ENCODE results near the gene ANXA5.

Gene ANXA5

DNA sequence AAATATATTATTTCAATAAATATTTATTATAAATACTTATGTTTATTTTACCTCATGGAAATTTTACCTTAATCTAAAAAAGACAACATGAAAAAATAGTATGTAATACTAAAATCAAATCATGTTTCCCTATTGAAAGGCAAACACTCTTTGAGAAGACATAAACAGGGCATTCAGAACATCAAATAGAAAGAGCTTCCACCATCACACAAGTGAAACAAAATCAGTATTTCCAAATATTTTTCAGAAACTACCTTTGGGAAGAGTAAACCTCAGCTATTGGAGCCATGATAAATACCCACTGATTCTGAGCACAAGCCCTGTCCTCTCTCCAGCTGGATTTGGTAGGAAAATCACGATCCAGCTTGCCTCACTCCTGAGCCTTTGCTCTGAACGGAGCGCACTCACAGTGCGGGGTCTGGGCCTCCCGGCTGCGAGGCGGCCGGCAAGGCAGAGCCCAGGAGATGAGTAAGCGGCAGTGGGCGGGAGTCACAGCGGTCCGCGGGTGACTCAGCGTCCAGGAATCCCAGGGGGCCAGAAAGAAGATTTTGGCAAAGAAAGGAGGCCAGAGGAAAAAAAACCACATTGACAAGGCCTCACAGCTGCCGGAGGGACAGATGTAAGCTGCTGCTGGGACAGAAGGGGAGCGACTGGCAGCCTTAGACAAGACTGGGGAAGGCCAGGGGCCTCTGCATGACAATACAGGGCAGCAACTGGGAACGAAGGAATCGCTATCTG is 14.7 kb upstream of the ANXA5 start:
- DNase-seq = peak; percentile 90

DNA sequence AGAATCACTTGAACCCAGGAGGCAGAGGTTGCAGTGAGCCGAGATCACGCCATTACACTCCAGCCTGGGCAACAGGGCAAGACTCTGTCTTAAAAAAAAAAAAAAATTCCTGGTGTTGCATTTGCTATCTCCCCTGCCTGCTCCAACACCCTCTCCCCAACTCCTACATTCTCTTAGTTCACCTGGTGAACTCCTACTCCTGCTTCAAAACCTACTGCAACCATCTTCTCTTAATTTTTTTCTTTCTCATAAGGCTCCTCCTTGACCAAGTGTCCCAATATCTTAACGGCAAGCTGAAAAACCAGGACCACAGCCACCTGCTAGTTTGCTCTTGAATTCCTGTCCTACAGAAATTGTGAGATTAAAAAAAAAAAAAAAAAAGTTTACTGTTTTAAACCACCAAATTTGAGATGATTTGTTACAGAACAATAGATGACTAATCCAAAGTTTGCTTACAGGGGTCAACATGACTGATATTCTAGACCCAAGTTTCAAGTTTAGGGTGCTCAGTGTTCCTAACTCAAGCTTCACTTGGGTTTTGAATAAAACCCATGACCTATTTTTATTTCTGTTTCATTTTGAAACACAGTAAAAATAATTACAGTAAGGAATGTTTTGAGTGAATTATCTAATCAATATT is 13.1 kb upstream of the ANXA5 start:
- no peak for DNase-seq

DNA sequence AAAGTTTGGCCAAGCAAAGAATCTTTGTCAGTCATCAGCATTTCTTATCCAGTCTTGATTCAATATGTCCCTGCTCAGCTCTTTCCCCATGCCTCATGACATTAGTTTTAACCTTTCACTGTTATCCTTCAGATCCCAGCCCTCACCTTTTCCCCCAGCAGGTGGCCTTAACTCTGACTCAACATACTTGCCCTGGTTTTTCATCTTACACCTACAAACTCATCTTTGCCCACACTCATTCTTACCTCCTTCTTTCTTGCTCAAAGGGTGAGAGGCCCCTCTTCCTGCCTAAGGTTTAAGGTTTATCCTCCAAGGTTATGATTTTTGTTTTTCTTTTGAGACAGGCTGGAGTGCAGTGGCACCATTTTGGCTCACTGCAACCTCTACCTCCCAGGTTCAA is 10.6 kb upstream of the ANXA5 start:
- DNase-seq = no peak

DNA sequence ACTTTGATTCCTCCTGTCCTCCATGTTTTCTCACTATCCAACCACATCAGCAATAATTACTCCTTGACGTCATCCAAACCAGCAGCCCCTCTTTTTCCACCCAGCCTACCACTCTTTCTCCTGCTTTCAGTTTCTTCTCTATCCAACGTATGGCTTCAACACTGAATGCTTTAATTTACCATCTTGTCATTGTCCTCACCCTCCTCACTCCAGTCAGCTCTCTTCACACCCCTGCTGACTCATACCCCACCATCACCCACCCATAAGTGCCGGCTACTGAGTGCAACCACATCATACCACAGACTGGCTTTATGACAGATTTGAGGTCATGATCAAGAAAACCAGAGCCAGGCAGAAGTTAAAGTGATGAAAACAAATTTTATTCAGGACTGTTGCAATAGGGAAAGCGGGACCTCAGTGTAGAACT is 9.8 kb upstream of the ANXA5 start:
- DNase-seq = no peak

DNA sequence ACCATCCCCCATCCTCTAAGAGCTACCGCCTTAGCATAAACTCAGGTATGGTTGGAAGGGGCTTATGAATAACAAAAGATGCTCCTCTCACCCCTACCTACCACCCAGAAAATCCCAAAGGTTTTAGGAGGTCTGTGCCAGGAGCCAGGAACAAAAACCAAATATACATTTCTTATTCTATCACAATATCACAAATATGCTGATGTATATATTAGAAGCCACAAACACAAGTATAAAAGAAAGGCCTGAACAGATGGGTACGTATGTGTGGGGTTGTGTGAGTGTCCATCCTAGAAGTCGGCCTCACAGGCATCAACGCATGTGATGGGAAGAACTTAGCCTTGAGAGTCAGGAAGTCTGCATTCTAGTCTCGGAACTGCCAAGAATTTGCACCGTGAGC is 8.7 kb upstream of the ANXA5 start:
- DNase-seq = no peak

DNA sequence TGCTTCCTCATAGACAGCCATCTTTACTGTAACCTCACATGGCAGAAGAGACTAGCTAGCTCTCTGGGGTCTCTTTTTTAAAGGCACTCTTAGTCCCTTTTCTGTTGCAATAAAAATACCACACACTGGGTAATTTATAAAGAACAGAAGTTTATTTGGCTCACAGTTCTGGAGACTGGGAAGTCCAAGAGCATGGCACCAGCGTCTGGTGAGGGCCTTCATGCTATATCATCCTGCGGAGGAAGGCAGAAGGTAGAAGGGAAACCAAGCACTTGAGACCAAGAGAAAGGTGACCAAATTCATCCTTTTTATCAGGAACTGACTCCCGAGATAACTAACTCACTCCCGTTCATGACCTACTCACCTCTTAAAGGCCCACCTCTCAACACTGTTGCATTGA is 5.4 kb upstream of the ANXA5 start:
- DNase-seq = no peak

DNA sequence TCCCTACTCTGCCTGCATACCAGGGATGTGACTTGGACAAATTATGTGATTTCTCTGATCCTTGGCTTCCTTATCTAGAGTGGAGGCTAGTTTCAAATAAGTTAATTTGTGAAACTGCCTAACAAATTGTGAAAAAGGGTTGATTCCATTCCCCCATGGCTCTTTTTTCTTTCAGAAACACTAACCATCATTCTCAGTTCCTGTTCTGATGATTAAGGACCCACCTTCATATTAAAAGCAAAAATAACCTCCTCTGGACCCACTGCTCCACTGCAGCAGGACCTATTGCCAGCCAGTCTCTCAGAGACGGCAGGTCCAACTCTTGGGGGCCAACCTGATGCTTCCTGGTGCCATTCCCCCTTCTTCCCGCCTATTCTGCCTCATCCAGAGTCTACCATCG is 4.5 kb upstream of the ANXA5 start:
- DNase-seq = no peak

DNA sequence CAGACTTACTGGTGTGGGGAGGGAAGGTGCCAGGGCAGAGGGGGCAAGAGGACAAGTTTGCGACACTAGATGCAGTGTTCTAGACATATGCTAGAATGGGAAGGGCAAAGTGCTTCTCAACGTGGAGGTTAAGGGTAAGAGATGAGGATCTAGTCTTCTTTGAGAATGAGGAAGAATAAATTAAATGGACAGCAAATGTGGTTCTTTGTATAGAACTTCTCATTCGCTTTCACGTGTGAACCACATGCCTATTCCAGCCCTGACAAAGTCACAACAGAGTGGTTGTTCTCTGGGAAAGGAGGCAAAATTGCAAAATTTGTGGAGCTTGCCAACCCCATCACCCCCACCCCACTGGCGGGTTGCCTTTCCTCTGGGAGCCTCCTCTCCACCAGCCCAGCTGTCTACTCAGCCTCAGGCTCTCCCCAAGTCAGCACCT is 1.5 kb upstream of the ANXA5 start:
- DNase-seq = no peak

DNA sequence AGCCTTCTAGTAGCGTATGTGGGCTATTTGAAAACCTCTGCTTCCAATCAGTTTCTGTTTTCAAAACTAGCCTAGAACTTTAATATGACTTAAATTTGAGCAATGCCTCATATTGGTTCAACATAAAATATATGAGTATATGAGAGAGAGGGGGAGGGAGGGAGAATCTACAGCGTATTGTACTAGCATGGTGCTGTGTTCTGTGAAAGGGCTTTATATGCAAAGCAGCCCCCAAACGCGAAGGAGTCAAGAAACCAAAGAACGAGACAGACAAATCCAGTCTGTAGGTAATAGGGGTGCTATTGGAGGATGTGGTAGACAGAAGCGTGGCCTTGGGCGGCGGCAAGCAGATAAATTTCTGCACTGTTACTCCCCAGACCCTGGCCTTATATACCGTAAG is 784 bp upstream of the ANXA5 start:
- DNase-seq = no peak

DNA sequence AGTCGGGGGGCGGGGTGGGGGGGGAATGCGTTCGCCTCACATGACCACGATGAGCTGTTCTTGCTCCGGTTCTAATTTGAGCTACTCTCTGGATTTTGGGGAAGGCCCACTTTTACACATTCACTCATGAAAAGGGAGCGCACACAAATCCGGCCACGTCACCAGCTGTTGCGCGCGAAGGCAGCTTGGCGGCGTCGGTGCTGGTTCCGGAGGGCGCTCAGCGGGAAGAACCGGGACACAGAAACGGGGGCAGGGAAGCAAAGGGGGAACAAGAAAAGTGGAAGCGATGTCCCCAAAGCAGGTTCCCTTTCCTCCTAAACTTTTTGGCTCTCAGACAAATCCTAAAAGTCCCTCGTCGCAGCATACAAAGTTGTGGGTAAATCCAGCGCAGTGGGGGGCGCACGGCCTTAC is 605 bp downstream of the ANXA5 start:
- DNase-seq = peak; percentile 59

DNA sequence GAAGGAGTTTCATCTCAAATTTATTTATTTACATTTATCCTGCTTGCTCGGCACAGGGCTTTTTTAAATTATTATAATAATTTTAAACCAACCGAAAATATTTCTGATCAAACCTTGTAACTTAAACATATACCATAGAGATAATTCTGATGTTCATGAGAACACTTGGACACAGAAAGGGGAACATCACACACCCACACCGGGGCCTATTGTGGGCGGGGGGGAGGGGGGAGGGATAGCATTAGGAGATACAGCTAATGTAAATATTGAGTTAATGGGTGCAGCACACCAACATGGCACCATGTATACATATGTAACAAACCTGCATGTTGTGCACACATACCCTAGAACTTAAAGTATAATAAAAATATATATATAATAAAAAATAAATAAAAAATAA is 2.9 kb downstream of the ANXA5 start:
- DNase-seq = no peak

DNA sequence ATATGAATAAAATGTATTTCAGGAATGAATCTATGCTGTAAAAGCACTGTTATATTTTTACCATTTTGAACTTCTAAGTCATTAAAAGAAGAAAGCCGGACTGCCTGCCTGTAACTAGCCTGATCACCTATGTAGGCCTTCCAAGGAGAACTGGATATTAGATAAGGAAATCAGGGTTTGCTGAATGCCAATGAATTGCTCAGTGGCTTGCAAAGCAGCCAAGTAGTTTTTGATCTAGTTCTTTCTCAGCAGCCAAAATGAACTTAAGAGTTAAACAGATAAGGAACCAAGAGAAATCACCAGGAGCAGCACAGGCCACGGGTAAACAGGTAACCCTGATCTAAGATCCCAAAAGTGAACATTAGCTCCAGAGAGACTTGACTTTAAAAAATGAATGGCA is 3.3 kb downstream of the ANXA5 start:
- no peak for DNase-seq

DNA sequence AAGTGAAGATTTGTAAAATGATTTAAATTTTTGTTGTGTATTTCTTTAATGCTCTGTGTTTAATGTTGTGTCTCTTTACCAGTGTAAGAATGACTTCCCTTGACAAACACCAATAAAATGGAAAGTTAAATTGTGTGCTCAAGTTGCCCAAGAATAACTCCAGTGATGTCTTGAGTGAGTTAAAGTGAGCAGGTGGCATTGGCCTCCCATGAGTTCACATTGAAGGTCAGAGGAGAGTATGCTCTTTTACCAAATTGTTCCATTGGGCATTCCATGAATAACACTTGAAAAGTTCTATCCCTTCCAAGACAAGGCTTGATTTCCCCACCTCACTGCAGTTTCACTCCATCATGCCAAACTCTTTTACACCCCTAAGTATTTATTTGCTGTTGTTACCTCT is 4.5 kb downstream of the ANXA5 start:
- no peak for DNase-seq

DNA sequence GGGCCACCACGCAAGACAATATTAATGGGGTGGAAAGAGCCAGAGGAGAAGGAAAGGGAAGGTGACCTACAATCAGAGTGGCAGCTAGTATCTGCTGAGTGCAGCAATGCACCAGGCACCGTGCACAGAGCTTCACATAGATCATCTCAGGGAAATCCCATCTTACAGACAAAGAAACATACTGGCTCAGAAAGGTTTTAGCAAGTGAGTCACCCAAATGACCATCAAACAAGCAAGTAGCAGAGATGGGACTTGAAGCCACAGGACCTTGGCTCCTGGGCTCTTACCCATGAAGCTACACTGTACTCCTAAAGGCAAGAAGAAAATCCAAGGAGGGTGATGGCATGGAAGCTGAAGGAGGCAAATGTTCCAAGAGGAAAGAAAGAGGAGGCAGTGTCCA is 6.8 kb downstream of the ANXA5 start:
- DNase-seq = peak; percentile 57

DNA sequence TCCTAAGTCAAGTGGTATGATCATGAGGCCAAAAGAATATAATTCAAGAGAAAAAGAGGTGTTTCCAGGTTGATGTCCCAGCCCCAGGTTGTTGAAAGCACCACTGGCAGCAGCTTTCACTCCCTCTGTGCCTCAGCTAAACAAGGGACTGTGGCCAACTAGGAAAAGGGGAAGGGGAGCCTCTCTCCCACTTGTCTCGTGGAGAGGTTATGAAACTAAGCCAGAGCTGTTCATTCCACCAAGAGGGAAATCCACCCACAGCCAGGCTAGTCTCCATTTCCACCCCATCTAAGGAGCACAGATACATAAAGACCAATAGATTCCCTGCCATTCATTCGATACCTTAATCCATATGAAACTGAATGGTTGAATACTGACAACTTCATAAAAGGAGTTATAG is 8.1 kb downstream of the ANXA5 start:
- DNase-seq = no peak

DNA sequence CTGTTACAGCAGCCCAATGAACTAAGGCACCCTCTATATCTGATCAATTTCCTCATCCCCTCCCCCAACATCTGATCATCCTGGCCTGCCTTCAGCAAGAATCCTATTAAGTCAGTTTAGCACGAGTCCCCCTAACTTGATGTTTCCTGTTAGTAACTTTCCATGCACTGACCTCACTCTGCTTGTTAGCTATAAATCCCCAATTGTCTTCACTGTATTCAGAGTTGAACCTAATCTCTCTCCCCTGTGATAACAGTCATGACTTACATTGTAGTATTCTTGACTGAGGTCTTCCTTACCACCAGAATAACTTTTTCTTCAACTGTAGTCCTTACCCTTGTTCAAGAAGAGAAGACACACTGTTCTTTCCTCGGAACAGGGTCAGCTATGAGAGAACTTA is 8.5 kb downstream of the ANXA5 start:
- DNase-seq = peak; percentile 3

DNA sequence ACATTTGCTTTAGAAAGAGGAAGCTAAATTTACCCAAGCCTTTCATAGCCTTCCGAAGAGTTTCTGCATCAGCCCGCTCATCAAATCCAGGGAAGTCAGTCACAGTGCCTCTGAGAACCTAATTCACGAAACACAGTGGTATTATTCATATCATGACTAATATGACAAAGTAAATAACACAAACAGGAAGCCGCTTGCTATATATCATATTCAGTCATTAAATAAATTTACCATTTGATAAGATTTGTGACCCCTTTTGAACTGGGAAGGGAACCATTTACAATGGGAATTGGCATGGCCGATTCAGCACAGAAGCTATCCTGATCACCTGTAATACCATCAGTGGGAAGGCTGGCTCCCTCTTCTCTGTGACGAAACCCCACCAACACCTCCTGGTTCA is 10.5 kb downstream of the ANXA5 start:
- no peak for DNase-seq

DNA sequence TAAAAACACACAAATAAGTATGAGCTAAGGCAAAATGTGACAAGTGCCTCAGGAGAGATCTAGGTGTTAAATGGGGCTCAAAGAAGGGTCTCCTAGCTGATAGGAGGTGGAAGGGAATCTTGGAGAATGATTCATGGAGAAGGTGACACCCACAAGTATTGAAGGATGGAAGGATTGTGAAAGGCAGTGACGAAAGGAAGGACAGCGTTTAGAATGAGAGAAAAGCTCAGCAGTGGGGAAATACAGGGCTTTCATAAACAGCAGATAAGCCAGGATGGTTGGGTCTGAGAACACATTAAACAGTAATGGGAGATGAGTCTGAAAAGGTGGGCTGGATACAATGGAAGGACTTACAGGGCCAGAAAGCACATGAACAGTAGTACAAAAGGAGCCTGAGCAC is 11.5 kb downstream of the ANXA5 start:
- DNase-seq = no peak

DNA sequence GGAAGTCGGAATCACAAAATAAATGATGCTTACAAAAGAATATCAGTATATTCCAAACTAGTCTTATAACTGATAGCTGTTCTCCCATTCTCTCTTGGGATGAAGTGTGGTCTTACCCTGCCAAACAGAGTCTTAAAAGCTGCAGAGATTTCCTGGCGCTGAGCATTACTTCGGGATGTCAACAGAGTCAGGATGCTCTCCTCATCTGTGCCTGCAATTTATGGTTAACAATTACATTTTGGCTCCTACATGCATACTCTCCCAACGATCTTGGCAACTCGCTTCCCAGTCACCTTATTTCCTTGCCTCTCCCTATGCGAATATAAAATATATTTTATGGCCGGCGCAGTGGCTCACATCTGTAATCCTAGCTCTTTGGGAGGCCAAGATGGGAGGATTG is 12.2 kb downstream of the ANXA5 start:
- DNase-seq = no peak

DNA sequence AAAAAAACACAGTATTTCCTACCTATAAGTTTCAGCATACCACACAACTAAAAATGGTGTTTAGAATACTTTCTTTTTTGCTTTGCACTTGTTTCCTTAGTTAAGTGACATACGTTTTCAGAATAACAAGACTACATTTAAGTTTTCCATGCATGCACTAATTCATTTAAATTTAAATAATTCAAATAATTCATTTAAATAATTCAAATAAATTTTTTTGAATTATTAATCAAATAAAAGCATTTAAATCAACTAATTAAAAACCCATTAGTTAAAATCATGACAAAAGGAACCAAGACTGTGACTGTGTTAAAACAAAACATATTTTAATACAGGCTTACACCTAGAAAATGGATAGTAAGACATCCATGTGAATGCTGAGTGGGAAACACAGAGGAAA is 12.8 kb downstream of the ANXA5 start:
- no peak for DNase-seq

DNA sequence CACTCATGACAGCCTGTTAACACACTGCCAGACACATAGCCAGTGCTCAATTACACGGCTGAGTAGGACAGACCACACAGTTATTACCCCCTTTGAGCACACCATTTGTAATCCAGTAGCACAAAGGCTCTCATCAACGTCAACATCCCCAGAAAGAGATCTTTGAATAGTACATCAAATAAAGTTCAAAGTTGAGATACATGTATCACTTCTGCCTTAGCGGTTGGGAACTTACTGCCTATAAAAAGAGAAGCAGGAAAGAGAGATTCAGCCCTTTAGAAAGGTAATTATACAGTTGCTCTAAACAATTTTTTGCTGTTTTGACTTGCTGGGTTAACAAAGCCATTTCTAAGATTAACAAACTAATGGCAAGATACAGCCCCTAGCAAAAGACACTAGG is 16.2 kb downstream of the ANXA5 start:
- DNase-seq = no peak

DNA sequence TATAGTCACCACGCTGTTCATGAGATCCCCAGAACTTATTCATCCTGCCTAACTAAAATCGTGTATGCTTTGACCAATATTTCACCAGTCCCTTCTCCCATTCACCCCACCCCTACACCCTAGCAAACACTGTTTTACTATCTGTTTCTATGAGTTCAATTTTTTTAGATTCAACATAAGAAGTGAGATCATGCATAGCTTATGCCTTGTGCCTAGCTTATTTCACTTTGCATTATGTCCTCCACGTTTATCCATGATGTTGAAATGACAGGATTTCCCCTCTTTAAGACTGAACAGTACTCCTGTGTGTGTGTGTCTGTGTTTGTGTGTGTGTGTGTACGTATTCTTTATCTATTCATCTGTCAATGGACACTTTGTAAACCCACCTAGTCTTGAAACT is 16.8 kb downstream of the ANXA5 start:
- DNase-seq = no peak

DNA sequence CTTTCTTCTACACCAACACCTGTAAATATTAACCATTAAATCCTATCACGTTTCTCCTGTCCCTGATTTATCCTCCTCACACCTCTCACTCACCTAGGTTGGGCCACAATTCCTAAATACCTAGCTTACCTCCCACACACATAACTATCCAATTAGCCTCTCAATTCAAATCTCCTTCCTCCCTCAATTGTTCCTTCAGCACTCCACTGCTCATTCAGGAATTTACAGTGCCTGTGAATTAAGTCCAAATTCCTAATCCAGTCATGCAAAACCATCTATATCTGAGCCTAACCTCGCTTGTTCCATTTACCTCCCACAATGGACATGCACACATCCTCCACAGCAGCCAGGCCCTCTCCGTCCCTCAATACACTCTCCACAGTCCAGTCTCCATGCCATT is 17.5 kb downstream of the ANXA5 start:
- no peak for DNase-seq

DNA sequence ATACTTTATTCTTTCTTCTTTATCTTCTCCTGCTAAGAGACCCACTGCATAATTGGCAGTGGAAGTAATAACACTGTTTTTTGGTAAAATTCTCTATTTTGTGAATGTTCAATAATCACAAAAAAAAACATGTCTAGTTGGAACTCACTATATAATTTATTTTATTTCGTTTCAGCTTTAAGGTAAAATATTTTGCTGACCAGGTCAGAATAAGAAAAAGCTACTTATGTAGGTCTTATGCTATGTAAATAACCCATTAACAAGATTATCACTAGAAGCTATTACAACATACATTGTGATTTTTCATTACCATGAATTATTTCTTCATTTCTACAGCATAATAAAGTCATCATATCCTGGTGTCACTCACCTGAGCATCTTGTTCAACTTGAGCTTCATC is 19.3 kb downstream of the ANXA5 start:
- DNase-seq = no peak

Data from NCI-H226 (cell line).